ENCODE data around the gene ADAD2. TPM values are rescaled to one million over a fixed set of nuclear protein-coding genes. Genes with fewer than 3 reads are reported as not detected.
"Not testable (repeated sequence)": the region's sequence is repeated elsewhere in the genome, so short reads cannot be mapped to it uniquely, and the experiment has no call there.

ADAD2 gene
- total and polyA plus RNA-seq, 12 donors: 0.36 to 5.9 (median 0.85) TPM; not detected in 4

DNA sequence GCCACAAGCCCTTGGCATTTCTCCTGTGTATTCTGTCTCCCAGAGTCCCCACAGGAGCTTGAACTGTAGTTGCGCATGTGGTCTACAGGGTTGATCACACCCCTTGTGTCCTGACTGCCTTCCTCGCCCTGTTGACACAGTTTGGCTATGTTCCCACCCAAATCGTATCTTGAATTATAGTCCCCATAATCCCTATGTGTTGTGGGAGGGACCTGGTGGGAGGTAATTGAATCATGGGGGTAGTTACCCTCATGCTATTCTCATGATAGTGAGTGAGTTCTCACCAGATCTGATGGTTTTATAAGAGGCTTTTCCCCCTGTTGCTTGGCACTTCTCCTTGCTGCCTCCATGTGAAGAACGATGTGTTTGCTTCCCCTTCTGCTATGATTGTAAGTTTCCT, 21.2 kb downstream of the ADAD2 start:
- peaks cover 0 to 4% (median 0%) of the 10 kb centered on the region in 7 donors for H3K27me3 ChIP-seq
- H3K4me3 ChIP-seq: no peak overlapping the region
- ATAC-seq: no peak
- H3K9me3 ChIP-seq: peaks cover 0 to 4% (median 0%) of the 10 kb centered on the region in 11 donors
- WGBS, 2 donors: 62 to 72% methylated on average over 4 of the region's 4 CpGs
- no peaks in the 10 kb centered on the region for H3K36me3 ChIP-seq
- peaks cover 0 to 9% (median 0%) of the 10 kb centered on the region in 9 donors for H3K4me1 ChIP-seq
- intact Hi-C loops (cut with DNase I): no loop called here
- TF ChIP-seq, protein P1, sequence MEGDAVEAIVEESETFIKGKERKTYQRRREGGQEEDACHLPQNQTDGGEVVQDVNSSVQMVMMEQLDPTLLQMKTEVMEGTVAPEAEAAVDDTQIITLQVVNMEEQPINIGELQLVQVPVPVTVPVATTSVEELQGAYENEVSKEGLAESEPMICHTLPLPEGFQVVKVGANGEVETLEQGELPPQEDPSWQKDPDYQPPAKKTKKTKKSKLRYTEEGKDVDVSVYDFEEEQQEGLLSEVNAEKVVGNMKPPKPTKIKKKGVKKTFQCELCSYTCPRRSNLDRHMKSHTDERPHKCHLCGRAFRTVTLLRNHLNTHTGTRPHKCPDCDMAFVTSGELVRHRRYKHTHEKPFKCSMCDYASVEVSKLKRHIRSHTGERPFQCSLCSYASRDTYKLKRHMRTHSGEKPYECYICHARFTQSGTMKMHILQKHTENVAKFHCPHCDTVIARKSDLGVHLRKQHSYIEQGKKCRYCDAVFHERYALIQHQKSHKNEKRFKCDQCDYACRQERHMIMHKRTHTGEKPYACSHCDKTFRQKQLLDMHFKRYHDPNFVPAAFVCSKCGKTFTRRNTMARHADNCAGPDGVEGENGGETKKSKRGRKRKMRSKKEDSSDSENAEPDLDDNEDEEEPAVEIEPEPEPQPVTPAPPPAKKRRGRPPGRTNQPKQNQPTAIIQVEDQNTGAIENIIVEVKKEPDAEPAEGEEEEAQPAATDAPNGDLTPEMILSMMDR (IDR thresholded peaks at IDR 0.05): no peak
- DNase-seq: no peak
- no peak overlapping the region for H3K27ac ChIP-seq

DNA sequence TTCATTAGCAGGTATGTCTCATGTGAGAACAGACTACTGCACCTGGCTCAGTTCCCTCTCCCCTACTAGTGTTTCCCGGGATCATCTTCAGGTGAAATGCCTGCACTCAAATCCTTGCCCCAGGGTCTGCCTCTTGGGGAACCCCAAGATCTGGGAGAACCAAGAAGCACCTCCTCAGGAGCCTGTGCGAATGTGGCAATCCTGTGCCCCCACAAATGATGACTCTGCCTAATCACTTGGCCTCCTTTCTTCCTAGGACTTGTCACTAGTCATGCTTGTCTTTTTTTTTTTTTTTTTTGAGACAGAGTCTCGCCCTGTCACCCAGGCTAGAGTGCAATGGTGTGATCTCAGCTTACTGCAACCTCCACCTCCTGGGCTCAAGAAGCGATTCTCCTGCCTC, 21.7 kb downstream of the ADAD2 start:
- Histone ChIP-seq H3K4me3 (no peak overlapping the region), H3K27ac (no peak overlapping the region), H3K4me1 (peaks cover 0 to 9% (median 0%) of the 10 kb centered on the region in 9 donors), H3K9me3 (peaks cover 0 to 4% (median 0%) of the 10 kb centered on the region in 11 donors), H3K27me3 (peaks cover 0 to 6% (median 0%) of the 10 kb centered on the region in 7 donors), H3K36me3 (no peaks in the 10 kb centered on the region)
- WGBS, 2 donors: 80 to 91% methylated on average over 4 of the region's 4 CpGs
- intact Hi-C loops (cut with DNase I): no loop called here
- ATAC-seq (no peak), DNase-seq (no peak)
- TF ChIP-seq, protein P1 (IDR thresholded peaks at IDR 0.05): no peak

DNA sequence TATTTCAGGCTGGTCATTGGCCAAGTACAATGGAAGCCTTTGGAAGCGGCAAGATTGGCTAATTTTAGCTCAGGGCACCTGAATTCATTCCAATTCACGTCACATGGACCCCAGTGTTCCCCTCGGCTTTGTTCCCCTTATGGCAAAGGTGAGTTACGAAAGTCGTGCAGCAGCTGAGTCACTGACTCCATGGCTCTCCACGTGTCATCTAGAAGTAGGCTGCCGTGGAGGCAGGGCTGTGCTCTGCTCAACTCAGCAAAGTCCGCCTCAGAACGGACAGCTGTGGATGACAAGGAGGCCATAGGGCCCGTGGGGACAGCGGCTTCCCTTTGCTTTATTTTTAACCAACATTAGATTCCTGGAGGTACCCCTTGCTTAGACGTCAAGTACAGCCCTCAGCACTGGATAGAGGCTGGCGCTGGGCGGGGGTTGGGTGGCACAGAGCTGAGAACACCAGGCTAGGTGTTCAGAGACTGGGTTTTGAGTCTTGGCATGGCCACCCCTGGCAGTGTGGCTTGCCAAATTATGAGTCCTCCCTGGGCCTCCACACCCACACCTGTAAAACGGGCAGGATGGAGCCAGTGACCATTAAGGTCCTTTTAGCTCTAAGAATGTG, 23.6 kb downstream of the ADAD2 start:
- Histone ChIP-seq H3K4me3 (no peak overlapping the region), H3K4me1 (peaks cover 0 to 9% (median 0%) of the 10 kb centered on the region in 9 donors), H3K9me3 (peaks cover 0 to 4% (median 0%) of the 10 kb centered on the region in 11 donors), H3K27me3 (peaks cover 0 to 14% (median 0%) of the 10 kb centered on the region in 7 donors), H3K36me3 (no peaks in the 10 kb centered on the region), H3K27ac (no peak overlapping the region)
- intact Hi-C loops (cut with DNase I): no loop called here
- TF ChIP-seq, protein P1 (IDR thresholded peaks at IDR 0.05): no peak
- 53 to 60% methylated on average over 15 of the region's 15 CpGs for WGBS, 2 donors
- DNase-seq: no peak
- ATAC-seq: peak in 6 of 8 donors; percentile 39 to 86 (median 54)

DNA sequence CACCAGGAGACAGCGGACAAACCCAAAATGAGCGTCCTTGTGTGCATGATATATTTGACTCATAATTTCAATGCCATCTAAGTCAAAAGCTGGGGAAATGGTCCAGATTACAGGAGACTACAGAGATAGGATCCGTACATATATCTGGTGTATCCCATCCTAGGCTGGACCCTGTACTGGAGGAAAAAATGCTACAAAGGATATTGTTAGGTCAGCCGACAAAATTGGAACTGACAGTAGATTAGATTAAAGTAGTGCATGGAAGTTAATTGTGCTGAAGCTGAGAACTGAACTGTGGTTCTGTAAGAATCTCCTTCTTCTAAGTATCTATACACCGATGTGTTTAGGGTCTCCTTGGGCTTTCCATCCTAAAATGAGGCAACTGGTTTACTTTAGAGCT, 24.6 kb downstream of the ADAD2 start:
- DNase-seq: no peak
- H3K27me3 ChIP-seq: peaks cover 0 to 14% (median 0%) of the 10 kb centered on the region in 7 donors
- TF ChIP-seq, protein P1 (IDR thresholded peaks at IDR 0.05): no peak
- no peaks in the 10 kb centered on the region for H3K36me3 ChIP-seq
- H3K4me3 ChIP-seq: no peak overlapping the region
- 66 to 71% methylated on average over 5 of the region's 5 CpGs for WGBS, 2 donors
- H3K27ac ChIP-seq: no peak overlapping the region
- peaks cover 0 to 9% (median 0%) of the 10 kb centered on the region in 9 donors for H3K4me1 ChIP-seq
- no peaks in the 10 kb centered on the region for H3K9me3 ChIP-seq
- no peak for ATAC-seq
- intact Hi-C loops (cut with DNase I): no loop called here

DNA sequence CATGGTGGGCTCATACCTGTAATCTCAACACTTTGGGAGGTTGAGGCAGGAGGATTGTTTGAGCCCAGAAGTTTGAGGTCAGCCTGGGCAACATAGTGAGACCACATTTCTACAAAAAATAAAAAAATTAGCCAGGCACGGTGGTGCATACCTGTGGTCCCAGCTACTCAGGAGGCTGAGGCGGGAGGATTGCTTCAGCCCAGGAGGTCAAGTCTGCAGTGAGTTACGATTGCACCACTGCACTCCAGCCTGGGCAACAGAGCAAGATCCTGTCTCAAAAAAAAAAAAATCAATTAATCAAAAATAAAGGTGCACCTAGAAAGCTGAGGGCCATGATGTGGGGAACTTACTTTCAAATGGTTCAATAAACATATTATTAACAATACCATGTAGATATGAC, 25.2 kb downstream of the ADAD2 start:
- 93 to 98% methylated on average over 3 of the region's 3 CpGs for WGBS, 2 donors
- H3K4me3 ChIP-seq; H3K36me3 ChIP-seq; DNase-seq; ATAC-seq; H3K4me1 ChIP-seq; H3K27ac ChIP-seq; H3K9me3 ChIP-seq; intact Hi-C loops (cut with DNase I): not testable (repeated sequence)
- peaks cover 0 to 14% (median 0%) of the 10 kb centered on the region in 7 donors for H3K27me3 ChIP-seq

Data from heart right ventricle (tissue), 16 donors.